ENCODE measurements around the gene GPANK1.

GRCh38 chr6:31669676-31670075 lies 4.9 kb upstream of the GPANK1 start, which contains the start of gene LY6G5B:
- TF ChIP-seq POLR2A (IDR thresholded peaks at IDR 0.05; ENCODE audit: low read depth, low read length), result no peak
- no peak for TF ChIP-seq TAF1 (IDR thresholded peaks at IDR 0.05; ENCODE audit: low read depth, low read length)
